ENCODE results near the gene CCR2. TPM values are rescaled to one million over a fixed set of nuclear protein-coding genes. Genes with fewer than 3 reads are reported as not detected.

Gene CCR2
- total RNA-seq, 2 donors from 2014 or later, result 1.5 to 3.0 TPM

DNA sequence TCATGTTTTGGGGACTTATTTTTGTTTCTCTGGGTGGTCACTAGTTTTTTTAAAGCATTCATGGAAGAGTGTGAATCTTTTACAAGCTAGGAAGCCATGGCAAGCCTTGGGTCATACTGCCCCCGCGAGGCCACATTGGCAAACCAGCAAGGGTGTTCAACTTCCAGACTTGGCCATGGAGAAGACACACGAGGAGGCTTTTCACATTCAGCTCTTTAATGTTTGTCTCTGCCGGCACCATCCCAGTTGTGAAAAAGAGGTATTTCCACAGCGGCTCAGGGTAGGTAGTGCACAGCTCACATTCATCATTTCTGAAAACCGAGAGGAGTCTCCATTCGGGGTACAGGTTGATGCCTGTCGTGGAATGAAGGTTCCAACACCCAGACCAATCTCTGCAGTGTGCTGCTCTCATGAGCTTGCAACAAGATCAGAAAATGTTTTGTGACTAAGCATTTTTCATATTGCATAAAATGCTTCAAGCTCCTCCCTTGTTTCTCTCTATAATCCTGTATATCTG, 24.6 kb downstream of the CCR2 start:
- intact Hi-C loops (cut with DNase I), result no loop called here
- TF ChIP-seq, protein P1, sequence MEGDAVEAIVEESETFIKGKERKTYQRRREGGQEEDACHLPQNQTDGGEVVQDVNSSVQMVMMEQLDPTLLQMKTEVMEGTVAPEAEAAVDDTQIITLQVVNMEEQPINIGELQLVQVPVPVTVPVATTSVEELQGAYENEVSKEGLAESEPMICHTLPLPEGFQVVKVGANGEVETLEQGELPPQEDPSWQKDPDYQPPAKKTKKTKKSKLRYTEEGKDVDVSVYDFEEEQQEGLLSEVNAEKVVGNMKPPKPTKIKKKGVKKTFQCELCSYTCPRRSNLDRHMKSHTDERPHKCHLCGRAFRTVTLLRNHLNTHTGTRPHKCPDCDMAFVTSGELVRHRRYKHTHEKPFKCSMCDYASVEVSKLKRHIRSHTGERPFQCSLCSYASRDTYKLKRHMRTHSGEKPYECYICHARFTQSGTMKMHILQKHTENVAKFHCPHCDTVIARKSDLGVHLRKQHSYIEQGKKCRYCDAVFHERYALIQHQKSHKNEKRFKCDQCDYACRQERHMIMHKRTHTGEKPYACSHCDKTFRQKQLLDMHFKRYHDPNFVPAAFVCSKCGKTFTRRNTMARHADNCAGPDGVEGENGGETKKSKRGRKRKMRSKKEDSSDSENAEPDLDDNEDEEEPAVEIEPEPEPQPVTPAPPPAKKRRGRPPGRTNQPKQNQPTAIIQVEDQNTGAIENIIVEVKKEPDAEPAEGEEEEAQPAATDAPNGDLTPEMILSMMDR (IDR thresholded peaks at IDR 0.05), result peak; percentile 61
- peaks cover 4% of the 10 kb centered on the region for H3K4me1 ChIP-seq
- no peaks in the 10 kb centered on the region for H3K27me3 ChIP-seq
- H3K27ac ChIP-seq, result no peak overlapping the region
- H3K9ac ChIP-seq (ENCODE audit: low read depth in 2 of 2, low read length in 2 of 2), result peak overlapping the region in 1 of 2 donors; percentile 20
- no peak overlapping the region for H3K4me3 ChIP-seq
- H3K36me3 ChIP-seq, result no peaks in the 10 kb centered on the region
- H3K9me3 ChIP-seq, result no peaks in the 10 kb centered on the region
- DNase-seq, result peak; percentile 79

DNA sequence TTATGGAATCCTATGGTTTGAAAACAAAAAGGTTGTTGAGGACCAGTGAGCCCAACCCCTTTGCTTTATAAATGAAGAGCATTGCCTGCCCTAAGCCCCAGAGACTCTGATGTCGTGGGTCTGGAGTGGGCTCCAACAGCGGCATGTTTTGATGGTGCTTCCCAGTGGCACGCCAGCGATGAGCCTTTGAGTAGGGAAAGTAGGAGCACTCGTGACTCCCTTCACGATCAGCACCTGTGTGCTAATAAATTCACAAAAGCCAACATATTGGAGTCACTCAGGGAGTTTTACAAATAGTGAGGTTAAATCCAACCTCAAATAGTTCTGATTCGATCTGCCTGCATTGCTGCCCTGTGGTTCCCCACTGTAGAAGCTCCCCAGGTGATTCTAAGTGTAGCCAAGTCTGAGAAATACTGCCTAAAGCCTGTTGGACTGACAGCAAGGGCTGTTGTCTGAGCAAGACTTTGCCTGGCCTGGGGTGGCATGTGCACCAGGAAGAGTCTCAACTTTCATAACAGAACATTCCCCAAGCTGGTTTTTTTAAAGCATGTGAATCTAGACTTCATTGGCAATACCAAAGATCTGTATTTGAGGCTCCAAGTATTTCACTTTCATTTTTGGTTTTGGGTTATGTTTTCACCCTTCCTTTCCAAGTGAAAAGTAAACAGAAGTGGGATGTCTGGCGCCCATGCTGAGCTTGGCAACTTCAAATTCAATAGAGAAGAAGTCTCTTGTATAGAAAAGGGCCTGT, 26.7 kb downstream of the CCR2 start:
- no peaks in the 10 kb centered on the region for H3K9me3 ChIP-seq
- peak overlapping the region; percentile 34 for H3K27ac ChIP-seq
- intact Hi-C loops (cut with DNase I), result no loop called here
- H3K4me3 ChIP-seq, result no peak overlapping the region
- DNase-seq, result no peak
- TF ChIP-seq, protein P1 (IDR thresholded peaks at IDR 0.05), result no peak
- H3K9ac ChIP-seq (ENCODE audit: low read depth in 2 of 2, low read length in 2 of 2), result no peak overlapping the region
- no peaks in the 10 kb centered on the region for H3K36me3 ChIP-seq
- H3K27me3 ChIP-seq, result no peaks in the 10 kb centered on the region
- H3K4me1 ChIP-seq, result peaks cover 11% of the 10 kb centered on the region

DNA sequence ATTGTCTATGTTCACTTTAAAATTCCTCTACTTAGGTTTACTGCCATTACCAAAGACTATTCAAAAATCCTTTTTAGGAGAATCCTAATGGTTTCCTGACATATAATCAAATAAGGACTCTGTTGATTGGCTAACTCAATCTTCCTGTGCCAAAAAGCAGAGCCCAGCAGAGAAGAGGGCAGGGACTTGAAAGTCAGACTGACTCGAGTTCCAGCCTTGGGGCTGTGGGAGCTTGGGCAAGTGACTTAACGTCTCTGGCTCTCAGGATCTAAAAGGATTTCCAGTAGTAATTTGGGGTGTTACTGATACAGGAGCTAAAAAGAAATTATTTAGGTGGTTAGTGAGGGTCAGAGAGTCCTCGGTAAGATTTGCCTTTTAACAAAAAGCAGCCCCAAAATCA, 27.7 kb downstream of the CCR2 start:
- H3K4me1 ChIP-seq, result peaks cover 15% of the 10 kb centered on the region
- no peak overlapping the region for H3K9ac ChIP-seq (ENCODE audit: low read depth in 2 of 2, low read length in 2 of 2)
- DNase-seq, result no peak
- TF ChIP-seq, protein P1 (IDR thresholded peaks at IDR 0.05), result no peak
- no peaks in the 10 kb centered on the region for H3K36me3 ChIP-seq
- no peaks in the 10 kb centered on the region for H3K27me3 ChIP-seq
- H3K27ac ChIP-seq, result no peak overlapping the region
- no peak overlapping the region for H3K4me3 ChIP-seq
- intact Hi-C loops (cut with DNase I), result no loop called here
- H3K9me3 ChIP-seq, result no peaks in the 10 kb centered on the region

DNA sequence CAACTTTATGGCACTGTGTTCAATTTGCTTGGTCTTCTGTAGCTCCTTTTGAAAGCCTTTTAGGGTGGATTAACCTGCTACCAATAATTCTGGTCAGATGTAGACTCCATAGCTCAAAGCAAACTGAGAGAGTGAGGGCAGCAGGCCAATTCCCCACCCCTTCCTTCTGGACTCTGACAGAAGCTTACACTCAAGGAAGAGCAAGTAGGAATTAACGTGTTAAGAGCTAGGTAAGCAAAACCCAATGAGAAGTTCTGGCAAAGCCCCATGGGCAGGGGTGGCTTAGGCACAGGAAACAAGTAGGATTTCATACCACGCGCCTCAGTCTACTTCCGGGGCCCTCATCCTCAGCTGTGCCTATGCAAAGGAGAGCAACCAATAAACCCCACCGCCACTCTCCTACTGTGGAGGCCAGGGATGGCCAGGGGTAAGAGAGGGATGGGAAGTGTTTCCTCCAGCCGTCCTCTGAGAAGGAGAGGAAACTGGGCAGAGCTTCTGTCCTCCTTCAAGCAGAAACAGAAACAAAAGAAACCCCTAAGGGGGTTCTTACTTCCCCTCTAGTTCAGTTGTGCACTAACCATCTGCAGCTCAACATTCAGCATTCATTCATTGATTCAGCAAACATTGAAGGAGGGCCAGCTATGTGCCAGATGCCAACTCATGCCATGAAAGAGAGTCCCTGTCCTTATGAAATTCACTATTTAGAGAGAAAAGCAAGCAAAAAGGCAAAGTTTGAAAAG, 29.5 kb downstream of the CCR2 start:
- peak overlapping the region in 1 of 2 donors; percentile 44 for H3K9ac ChIP-seq (ENCODE audit: low read depth in 2 of 2, low read length in 2 of 2)
- H3K36me3 ChIP-seq, result no peaks in the 10 kb centered on the region
- H3K4me3 ChIP-seq, result no peak overlapping the region
- no peaks in the 10 kb centered on the region for H3K9me3 ChIP-seq
- DNase-seq, result peak; percentile 78
- peaks cover 15% of the 10 kb centered on the region for H3K4me1 ChIP-seq
- peak overlapping the region; percentile 51 for H3K27ac ChIP-seq
- no peaks in the 10 kb centered on the region for H3K27me3 ChIP-seq
- intact Hi-C loops (cut with DNase I), result no loop called here
- TF ChIP-seq, protein P1 (IDR thresholded peaks at IDR 0.05), result no peak

DNA sequence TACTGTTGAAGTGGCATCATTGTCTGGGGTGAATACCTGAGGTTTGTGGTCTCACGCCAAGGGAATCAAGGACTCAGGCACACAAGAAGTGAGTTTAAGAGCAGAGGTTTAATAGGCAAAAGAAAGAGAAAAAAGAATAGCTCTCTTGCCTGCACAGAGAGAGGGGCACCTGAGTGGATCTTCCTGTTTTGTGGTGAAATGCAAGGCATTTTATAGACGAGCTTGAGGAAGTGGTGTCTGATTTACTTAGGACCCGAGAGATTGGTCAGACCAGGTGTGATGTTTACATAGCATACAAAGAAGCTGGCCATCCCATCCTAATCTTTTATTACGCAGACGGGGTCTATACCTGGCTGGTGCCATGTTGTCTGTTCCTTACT, 30.0 kb downstream of the CCR2 start:
- no peak for DNase-seq
- no peaks in the 10 kb centered on the region for H3K9me3 ChIP-seq
- H3K27ac ChIP-seq, result peak overlapping the region; percentile 51
- TF ChIP-seq, protein P1 (IDR thresholded peaks at IDR 0.05), result no peak
- intact Hi-C loops (cut with DNase I), result no loop called here
- no peak overlapping the region for H3K4me3 ChIP-seq
- H3K36me3 ChIP-seq, result no peaks in the 10 kb centered on the region
- H3K4me1 ChIP-seq, result peaks cover 15% of the 10 kb centered on the region
- no peaks in the 10 kb centered on the region for H3K27me3 ChIP-seq
- H3K9ac ChIP-seq (ENCODE audit: low read depth in 2 of 2, low read length in 2 of 2), result no peak overlapping the region

Measured in colonic mucosa (tissue), 4 donors.